ENCODE results near the gene RETN.

- TF ChIP-seq CTCF (IDR thresholded peaks at IDR 0.05) = no peak
- TF ChIP-seq POLR2A (IDR thresholded peaks at IDR 0.05) = no peak
Observed at GRCh38 chr19:7701049-7701653, 32.3 kb downstream of the RETN start.
